Hematopoietic multipotent progenitor cell (in vitro differentiated cells): ENCODE data around the gene GASK1A. TPM values are rescaled to one million over a fixed set of nuclear protein-coding genes. Genes with fewer than 3 reads are reported as not detected.
A peak's percentile ranks its signal among the peaks of the same experiment; 100 is the strongest.
"Not testable (repeated sequence)": the region's sequence is repeated elsewhere in the genome, so short reads cannot be mapped to it uniquely, and the experiment has no call there.

Experiments
- DNase-seq, 3 donors: peaks; one replicate each; pipeline ENCODE4 v3.0.0-alpha.2; 2011 to 2015; ENCODE audit warnings: low read depth in 2 of 3, low spot score in 2 of 3
- total RNA-seq: library from RNA; depleted of rRNA; stranded (reverse); fragments of >200 nt; gene quantifications from one replicate; pipeline ENCODE4 v1.2.3, GENCODE V29; 2012

The GASK1A gene
- total RNA-seq, 1 donor, result 1.6 TPM

- no peak for DNase-seq
Measured at GRCh38 chr3:43055806-43056770, 77.0 kb downstream of the GASK1A start.

DNA sequence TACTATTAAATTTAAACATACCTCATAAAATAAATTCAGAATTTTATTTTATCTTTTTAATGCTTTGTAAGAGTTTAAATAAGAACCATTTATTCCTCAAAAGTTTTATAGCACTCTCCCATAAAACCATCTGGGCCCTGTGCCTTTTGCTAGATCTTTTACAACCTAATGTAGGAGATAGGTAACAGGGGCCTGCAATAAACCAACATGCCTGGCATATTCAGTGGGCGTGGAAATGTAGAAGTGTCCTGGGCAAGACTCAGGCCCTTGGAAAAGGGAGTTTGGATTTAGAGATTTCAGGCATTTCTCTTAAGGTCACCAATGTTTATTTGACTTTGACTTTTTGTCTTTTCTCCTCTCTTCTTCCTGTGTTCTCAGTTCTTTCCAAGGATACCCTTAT lies 80.3 kb downstream of the GASK1A start:
- no peak for DNase-seq

- DNase-seq, result no peak
Measured at GRCh38 chr3:43061101-43061895, 82.2 kb downstream of the GASK1A start.

DNA sequence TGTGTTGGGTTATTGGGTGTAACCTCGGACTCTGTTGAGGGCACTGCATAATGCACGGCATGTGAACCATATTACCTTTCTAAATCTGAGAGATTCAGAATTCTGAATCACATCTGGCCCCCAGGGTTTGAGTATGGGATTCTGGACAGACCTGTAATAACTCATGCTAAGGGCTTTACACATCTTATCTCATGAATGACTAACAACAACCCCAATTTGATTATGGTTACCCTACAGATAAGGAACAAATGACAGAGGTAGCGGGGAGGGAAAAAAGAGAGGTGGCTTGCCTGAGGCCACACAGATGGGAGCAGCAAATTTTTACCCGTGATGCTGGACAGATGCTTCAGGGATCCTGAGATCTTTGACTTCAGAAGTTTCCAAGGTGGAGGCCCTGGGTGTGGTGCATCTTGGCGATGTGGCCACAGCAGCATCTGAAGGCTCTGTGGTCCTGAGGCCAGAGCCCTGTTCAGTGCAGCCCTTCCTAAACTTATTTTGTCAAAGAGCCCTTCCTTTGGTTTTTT lies 83.0 kb downstream of the GASK1A start:
- DNase-seq, result no peak

DNA sequence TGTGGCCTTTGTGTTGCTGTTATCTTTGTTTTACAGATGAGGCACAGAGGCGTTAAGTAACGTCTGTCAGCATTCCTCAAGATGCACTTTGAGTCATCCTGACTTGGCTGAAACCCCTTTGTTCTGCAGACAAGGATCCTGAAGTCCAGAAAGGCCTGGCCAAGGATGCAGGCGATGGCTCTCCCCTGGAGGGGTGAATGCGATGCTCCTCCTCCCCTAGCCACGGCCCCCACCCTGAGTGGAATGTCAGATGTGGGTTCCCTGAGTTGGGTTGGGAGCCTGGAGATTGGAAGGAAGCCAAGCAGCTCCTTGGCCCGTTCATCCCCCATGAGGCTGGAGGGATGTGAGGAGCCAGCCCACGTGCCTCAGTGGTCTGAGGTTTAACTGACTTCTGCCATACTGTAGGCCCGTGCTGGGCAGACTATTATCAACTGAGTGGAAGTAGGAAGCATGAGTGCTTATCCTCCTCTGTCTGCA lies 83.5 kb downstream of the GASK1A start:
- peak in 1 of 3 donors; percentile 21 for DNase-seq

DNA sequence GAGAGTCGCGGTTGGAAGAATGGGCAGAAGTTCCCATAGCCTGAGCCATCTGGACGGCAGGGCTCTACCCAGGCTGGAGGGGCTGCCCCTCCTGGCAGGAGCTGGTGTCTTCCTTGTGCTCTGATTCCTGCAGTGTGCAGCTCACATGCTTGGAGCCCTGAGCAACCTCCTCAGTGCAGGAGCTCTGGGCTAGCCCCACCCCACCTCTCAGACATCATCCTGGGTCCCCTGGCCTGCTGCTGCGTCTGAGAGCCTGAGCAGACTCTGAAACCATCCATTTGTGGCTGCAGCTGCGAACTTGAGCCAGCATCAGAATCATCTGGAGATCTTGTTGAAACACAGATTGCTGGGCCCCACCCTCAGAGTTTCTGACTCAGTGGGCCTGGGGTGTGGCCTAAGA lies 84.0 kb downstream of the GASK1A start:
- DNase-seq, result no peak

DNA sequence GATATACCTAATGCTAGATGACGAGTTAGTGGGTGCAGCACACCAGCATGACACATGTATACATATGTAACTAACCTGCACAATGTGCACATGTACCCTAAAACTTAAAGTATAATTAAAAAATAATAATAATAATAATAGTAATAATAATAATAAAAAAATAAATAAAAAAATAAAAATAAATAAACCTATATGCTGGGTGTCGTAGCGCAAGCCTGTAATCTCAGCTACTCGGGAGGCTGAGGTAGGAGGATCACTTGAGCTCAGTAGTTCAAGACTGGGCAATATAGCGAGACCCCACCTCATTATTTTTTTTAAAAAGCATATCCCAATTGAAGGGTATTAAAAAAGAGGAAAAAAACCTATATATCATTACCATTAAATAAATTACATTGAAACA lies 91.6 kb downstream of the GASK1A start:
- DNase-seq, result not testable (repeated sequence)

DNA sequence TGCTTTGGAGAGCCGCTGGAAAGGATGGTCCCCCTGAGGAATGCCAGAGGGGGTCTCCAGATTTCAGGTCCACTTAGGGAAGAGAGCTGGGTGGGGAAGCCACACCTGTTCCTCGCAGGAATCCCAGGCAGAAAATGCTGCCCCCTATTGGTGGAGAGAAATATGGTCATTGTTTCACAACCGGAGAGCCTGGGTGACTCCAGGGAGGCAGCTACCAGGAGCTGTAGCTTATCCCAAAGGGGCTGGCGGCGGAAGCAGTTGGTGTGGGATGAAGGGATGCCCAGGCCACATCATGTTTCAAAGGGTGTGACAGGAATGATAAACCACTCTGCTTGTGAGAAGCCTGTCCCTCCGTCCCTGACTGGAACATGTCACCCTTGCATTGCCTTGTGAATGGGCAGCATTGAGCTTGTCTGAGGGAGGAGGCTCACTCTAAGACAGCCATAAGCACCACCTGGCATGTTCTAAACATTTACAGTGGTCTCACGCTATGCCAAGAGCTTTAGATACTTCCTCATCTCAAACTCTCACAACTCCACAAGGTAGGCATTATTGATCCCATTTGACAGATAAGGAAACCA lies 92.3 kb downstream of the GASK1A start:
- peak in 2 of 3 donors; percentile 4 to 14 for DNase-seq

DNA sequence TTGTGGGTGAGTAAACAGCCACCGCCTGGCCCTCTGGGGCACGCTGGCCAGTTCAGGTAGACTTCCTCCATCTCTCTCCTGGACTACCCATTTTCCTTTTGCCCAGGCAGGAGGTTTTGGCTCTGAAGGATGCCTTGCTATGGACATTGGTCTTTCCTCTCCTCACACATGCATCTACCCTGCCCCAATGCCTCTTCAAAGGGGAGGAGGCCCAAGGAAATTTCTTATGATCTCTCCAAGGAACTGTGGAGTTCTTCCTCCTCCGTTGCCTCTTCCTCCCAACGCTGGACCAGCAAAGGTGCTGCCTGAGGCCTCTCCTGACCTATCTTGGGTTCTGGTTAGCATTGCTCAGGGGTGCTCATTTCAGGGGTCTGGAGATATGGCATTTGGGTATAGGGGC lies 93.2 kb downstream of the GASK1A start:
- DNase-seq, result no peak

- no peak for DNase-seq
Measured at GRCh38 chr3:43073116-43073835, 94.2 kb downstream of the GASK1A start.

- DNase-seq, result no peak
Measured at GRCh38 chr3:43073836-43074220, 94.7 kb downstream of the GASK1A start.

DNA sequence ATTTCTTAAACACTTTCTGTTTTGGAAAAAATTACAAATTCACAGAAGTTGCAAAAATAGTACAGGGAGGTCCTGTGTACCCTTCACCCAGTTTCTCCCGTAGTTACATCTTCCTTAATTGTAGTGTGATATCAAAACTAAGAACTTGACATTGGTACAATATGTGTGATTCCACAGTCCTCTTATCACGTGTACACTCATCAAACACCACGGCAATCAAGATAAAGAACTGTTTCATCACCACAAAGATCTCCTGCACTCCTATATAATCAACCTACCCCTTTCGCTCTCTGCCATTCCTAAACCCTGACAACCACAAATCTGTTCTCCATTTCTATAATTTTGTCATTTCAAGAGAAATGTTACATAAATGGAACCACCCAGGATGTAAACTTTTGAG lies 95.4 kb downstream of the GASK1A start:
- no peak for DNase-seq

DNA sequence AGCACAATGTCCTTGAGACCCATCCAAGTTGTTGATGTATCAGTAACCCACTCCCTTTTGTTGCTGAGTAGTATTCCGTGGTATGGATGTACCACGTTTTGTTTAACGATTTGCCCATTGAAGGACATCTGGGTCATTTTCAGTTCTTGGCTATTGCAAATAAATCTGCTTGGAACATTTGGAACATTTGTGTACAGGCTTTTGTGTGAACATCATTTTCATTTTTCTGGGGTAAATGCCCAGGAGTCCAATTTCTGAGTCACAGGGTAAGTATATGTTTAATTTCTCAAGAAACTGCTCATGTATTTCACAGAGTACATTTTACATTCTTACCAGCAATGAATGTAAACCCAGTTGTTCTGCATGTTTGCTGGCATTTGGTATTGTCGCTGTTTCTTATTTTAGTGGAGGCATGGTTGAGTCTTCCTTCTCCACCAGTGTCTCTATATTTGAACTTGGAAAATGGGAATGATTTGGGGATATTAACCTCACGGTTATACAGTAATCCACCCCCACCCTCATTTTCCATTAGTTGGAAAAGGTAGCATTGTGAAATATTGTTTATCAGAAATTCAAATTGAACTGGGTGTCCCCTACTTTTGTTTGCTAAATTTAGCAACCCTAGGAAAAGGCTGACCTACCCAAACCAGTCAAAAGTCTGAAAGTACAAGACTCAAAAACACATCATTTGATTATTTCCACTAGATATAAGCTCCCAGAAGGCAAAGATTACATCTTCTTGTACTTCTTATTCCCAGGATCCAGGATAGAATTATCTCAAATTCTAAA lies 96.0 kb downstream of the GASK1A start:
- DNase-seq, result no peak

GRCh38 chr3:43075904-43076661 lies 97.0 kb downstream of the GASK1A start:
- DNase-seq, result no peak

- DNase-seq, result no peak
Measured at GRCh38 chr3:43076857-43077256, 97.7 kb downstream of the GASK1A start.

DNA sequence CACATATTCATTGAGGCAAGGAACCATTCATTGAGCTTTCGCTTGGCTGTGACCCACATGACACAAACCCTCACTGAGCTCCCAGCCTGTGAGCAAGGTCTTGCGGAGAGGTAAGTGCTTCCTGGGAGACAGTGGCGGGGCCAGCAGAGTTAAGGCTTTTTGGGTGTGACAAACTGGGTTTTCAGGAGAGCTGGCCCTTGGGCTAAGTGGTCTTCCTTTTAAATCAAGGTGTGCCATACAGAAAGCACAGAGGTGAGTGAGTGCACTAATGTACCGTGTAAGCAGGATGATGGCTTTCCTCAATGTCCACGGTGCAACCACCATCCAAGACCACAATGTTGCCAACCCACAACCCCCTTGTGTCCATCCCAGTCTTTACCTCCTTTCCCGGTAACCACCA lies 98.2 kb downstream of the GASK1A start:
- no peak for DNase-seq

DNA sequence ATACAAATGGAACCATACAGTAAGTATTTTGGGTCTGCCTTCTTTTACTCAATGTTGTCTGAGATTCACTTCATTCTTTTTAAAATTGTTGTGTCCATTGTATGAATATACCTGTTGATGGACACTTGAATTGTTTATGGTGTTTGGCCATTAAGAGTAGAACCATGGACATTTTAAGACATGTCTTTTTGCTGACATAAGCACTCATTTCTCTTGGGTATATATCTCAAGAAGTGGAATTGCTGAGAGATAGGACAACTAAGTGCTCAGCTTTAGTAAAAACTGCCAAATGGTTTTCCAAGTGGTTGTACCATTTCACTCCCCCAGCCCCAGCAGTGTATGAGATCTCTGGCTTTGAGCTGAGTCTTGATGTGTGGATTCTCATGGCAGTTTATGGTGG lies 98.6 kb downstream of the GASK1A start:
- no peak for DNase-seq

GRCh38 chr3:43079536-43080332 lies 100.6 kb downstream of the GASK1A start:
- no peak for DNase-seq
